Stimulated activated CD4-positive, alpha-beta T cell treated with anti-CD3 and anti-CD28 coated beads, Interleukin-15, amount 100 ng/mL, for 48 hours (primary cell): ENCODE measurements around the gene CNGA2.

ENCODE experiments used
- DNase-seq, 2 donors: peaks; one replicate each; pipeline ENCODE4 v3.0.0-alpha.2; 2020; ENCODE audit warnings: low read depth in 2 of 2

Gene CNGA2

GRCh38 chrX:151752847-151753246, 18.3 kb downstream of the CNGA2 start:
- no peak for DNase-seq

GRCh38 chrX:151753313-151754046, 18.9 kb downstream of the CNGA2 start:
- peak in 1 of 2 donors; percentile 17 for DNase-seq

DNA sequence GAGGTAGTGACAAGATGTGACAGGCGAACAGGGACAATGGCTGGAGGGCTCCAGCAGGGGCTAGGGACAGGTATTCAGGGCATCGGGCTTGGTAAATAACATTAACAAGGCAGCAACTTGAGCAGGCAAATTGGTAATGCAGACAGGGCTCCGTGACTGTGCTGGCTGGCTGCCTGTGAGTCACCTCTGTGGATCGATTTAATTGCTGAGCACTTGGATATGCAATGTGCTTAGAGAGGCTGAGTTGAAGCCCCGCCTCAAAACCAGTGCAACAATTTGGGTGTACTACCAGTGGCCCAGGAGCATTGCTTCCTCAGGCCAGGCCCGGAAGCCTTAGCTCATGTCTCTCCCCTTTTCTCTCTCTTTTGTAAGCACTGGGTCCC, 19.5 kb downstream of the CNGA2 start:
- DNase-seq, result no peak

GRCh38 chrX:151754641-151755215, 20.2 kb downstream of the CNGA2 start:
- DNase-seq, result no peak

DNA sequence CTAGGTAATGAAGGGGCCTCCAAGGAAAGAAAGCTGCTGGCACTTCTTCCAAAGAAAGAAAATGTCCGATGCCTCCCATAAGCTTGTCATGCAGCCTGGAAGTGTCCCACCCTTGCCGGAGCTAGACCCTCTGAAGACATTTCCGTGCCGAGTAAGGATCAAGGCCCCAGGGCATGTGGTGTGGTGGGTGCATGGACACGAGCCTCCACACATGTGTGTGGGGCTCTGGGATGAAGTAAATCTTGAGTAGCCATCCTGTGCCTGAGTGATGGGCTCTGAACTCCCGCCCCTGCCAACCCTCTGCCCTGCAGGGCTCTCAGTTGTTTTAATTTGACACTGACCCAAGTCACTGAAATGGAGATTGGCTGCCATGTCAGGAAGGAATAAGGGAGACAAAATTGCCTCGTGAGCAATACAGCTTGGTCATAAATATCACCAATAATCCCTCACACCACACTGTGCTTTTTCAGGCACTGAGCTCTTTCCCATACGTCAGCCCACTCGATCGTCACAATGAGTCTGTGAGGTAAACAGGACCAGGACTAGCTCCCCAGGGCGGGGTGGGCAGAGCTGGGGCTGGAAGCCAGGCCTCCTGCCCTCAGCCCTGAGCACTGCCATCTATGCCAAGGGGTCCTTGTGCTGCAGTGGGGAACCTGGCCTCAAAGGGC, 24.6 kb downstream of the CNGA2 start:
- no peak for DNase-seq

- DNase-seq, result no peak
Measured at GRCh38 chrX:151762802-151763201, 28.3 kb downstream of the CNGA2 start.

- DNase-seq, result no peak
Measured at GRCh38 chrX:151763711-151764110, 29.2 kb downstream of the CNGA2 start.

DNA sequence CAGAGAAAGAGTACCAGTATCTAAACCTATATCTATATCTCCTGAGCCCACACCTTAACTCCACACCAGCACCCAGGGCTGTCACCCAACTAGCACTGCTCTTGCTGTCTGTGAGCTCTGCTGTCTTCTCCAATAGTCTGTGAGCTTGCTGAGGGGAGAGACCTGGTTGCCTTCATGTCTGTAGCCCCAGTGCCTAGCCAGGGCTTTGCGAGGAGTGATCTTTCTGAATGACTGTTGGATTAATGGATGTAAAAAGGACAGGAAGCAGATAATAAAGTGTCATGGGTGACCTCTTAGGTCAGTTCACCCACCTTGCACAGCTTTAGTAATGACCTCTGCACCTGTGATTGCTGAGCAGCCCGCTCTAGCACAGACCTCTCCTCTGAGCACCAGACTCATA, 30.5 kb downstream of the CNGA2 start:
- no peak for DNase-seq

GRCh38 chrX:151771726-151772125, 37.2 kb downstream of the CNGA2 start:
- no peak for DNase-seq

DNA sequence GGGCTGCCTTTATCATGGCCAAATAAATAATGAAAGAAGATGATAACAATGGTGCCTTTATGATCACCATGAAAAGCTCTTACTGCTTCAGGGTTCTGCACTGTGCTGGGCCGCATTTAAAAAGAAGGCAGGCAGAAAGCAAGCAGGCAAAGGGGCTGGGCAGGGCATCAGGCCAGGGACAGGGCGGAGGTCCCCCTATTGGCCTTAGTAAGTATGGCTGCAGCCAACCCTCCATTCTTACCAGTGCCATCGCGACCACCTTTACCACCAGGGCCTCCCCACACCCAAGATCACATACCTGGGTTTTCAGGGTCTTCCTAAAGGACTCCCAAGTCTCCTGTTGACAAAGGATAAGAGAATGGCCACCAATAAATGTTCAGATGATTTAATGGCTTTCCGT, 38.9 kb downstream of the CNGA2 start:
- DNase-seq, result no peak

DNA sequence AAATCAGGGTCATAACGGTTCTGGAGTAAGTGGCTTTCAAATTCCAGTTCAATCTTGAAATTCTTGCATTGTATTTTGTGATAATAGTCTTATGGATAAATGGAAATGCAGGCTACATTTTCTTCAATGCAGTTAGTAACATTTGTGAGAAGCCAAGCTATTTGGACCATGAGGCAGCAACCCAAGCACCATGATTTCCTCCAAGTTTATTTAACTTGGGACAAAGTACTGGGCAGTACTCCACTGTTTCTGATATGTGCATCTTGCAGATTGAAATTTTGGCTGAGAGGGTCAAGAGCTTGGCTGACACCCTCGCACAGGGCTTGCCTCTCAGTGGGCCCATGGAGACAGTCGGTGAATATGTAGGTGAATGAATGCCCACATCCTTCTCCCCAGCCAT, 39.9 kb downstream of the CNGA2 start:
- no peak for DNase-seq

DNA sequence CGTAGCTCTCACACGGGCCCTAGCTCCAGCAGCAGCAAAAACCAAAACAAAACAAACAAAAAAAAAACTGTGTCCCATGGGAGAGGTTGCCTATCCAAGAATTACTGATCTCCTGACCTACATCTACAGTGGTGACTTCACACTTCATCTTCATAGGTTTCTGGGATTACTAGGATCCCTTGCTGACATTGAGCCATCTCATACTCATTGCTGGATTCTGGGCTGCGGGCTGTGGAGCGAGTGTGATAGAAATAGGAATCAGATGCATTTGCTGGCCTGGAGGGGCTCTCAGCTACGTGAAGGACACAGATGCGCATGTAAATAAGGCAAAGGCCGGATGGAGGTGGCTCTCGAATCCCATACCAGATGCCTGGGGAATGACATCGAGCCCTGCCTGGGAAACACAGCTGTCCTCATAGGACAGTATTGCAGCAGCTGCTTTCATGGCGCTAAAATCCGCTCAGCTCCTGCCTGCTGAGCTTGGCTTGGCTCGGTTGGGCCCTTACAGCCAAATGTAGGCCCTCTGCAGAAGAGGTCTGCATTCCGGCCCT, 41.7 kb downstream of the CNGA2 start:
- no peak for DNase-seq

- no peak for DNase-seq
Measured at GRCh38 chrX:151776936-151777335, 42.4 kb downstream of the CNGA2 start.

DNA sequence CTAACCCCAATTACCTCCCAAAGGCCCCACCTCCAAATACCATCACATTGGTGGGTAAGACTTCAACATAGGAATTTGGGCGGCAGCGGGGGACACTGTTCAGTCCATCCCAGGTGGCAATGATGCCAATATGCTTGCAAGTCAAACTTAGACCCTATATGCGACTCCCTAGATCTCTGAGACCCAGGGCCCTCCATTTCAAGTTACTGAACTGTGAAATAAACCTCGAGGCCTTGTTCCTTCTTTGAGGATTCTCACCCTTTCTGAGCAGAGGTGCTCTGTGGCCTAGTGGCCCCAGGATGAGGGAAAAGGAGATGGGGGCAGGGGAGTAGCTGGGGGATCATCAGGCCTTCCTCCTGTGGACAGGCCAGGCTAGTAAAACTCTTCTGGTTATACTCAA, 44.7 kb downstream of the CNGA2 start:
- no peak for DNase-seq

GRCh38 chrX:151780621-151781020, 46.1 kb downstream of the CNGA2 start:
- DNase-seq, result no peak

GRCh38 chrX:151789179-151789800, 54.7 kb downstream of the CNGA2 start:
- no peak for DNase-seq

DNA sequence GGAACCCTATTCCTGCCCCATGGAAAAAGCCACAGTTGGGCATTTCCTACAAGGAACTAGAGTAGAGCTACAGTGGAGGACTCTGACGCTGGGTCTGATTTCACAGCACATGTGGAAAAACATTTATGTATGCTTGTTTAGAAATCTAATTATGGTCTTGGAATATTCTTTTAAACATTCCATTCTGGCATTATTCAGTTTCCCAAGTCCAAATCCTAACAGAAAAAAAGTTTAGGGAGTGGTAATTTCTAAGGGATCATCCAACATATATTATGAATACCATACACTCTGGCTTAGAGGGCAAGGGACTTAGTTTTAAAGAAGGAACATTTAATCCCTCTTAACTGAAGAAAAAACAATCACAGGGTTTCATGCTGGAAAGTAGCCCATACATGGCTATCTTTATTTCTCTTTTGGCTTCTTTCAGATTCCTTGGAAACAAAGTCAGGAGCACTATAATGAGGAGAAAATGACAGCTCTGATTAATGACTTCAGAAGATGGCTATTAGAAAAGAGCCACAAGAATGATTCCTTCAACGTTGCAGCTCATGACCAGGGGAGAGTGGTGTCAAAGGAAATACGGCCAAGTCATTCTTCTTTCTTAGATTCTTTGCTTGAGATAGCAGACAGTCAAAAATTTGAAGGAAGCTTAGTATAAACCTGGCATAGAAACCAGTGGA, 56.1 kb downstream of the CNGA2 start:
- DNase-seq, result no peak

- no peak for DNase-seq
Measured at GRCh38 chrX:151791961-151792360, 57.4 kb downstream of the CNGA2 start.

- DNase-seq, result no peak
Measured at GRCh38 chrX:151792505-151792904, 58.0 kb downstream of the CNGA2 start.

- DNase-seq, result no peak
Measured at GRCh38 chrX:151793886-151794285, 59.3 kb downstream of the CNGA2 start.
